ENCODE measurements around the gene FAM171A1.
"Not testable (repeated sequence)": the region's sequence is repeated elsewhere in the genome, so short reads cannot be mapped to it uniquely, and the experiment has no call there.

FAM171A1 gene

GRCh38 chr10:15399060-15399661, 28.1 kb upstream of the FAM171A1 start:
- TF ChIP-seq POLR2AphosphoS5 (IDR thresholded peaks at IDR 0.05; ENCODE audit: low read depth, low read length), result no peak
- no peak for TF ChIP-seq TAF1 (IDR thresholded peaks at IDR 0.05; ENCODE audit: low read depth, low read length)
- no peak for FAIRE-seq

GRCh38 chr10:15395935-15396334, 24.8 kb upstream of the FAM171A1 start:
- FAIRE-seq (no peak), DNase-seq (ENCODE audit: insufficient read length, low spot score) (no peak)
- TF ChIP-seq PAX5 (IDR thresholded peaks at IDR 0.05; ENCODE audit: insufficient read depth, low read length, severe bottlenecking) (no peak), SPI1 (IDR thresholded peaks at IDR 0.05; ENCODE audit: low read depth, low read length) (no peak), POLR2AphosphoS5 (IDR thresholded peaks at IDR 0.05; ENCODE audit: low read depth, low read length) (no peak), POLR2A (IDR thresholded peaks at IDR 0.05; ENCODE audit: low read depth, low read length) (no peak), TAF1 (IDR thresholded peaks at IDR 0.05; ENCODE audit: low read depth, low read length) (no peak), POU2F2 (IDR thresholded peaks at IDR 0.05; ENCODE audit: low read depth, low read length) (no peak)

More at GRCh38 chr10:15399060-15399661, 28.1 kb upstream of the FAM171A1 start:
- DNase-seq (ENCODE audit: insufficient read length, low spot score), result no peak

- FAIRE-seq (no peak), DNase-seq (ENCODE audit: insufficient read length, low spot score) (no peak)
- TF ChIP-seq PAX5 (IDR thresholded peaks at IDR 0.05; ENCODE audit: insufficient read depth, low read length, severe bottlenecking), result no peak
- no peak for TF ChIP-seq POLR2AphosphoS5 (IDR thresholded peaks at IDR 0.05; ENCODE audit: low read depth, low read length)
Observed at GRCh38 chr10:15393139-15393825, 22.2 kb upstream of the FAM171A1 start.

- no peak for DNase-seq (ENCODE audit: insufficient read length, low spot score)
- FAIRE-seq, result no peak
- no peak for TF ChIP-seq SPI1 (IDR thresholded peaks at IDR 0.05; ENCODE audit: low read depth, low read length)
- no peak for TF ChIP-seq POLR2AphosphoS5 (IDR thresholded peaks at IDR 0.05; ENCODE audit: low read depth, low read length)
- TF ChIP-seq POU2F2 (IDR thresholded peaks at IDR 0.05; ENCODE audit: low read depth, low read length), result no peak
- no peak for TF ChIP-seq TAF1 (IDR thresholded peaks at IDR 0.05; ENCODE audit: low read depth, low read length)
- TF ChIP-seq POLR2A (IDR thresholded peaks at IDR 0.05; ENCODE audit: low read depth, low read length), result no peak
- no peak for TF ChIP-seq PAX5 (IDR thresholded peaks at IDR 0.05; ENCODE audit: insufficient read depth, low read length, severe bottlenecking)
Observed at GRCh38 chr10:15391491-15391890, 20.4 kb upstream of the FAM171A1 start.

GRCh38 chr10:15388172-15388571, 17.1 kb upstream of the FAM171A1 start:
- FAIRE-seq; DNase-seq (ENCODE audit: insufficient read length, low spot score): not testable (repeated sequence)

- FAIRE-seq, result no peak
- no peak for TF ChIP-seq SPI1 (IDR thresholded peaks at IDR 0.05; ENCODE audit: low read depth, low read length)
- no peak for TF ChIP-seq PAX5 (IDR thresholded peaks at IDR 0.05; ENCODE audit: insufficient read depth, low read length, severe bottlenecking)
- TF ChIP-seq POLR2A (IDR thresholded peaks at IDR 0.05; ENCODE audit: low read depth, low read length), result no peak
- TF ChIP-seq TAF1 (IDR thresholded peaks at IDR 0.05; ENCODE audit: low read depth, low read length), result no peak
- TF ChIP-seq POLR2AphosphoS5 (IDR thresholded peaks at IDR 0.05; ENCODE audit: low read depth, low read length), result no peak
- TF ChIP-seq POU2F2 (IDR thresholded peaks at IDR 0.05; ENCODE audit: low read depth, low read length), result no peak
- DNase-seq (ENCODE audit: insufficient read length, low spot score), result no peak
Observed at GRCh38 chr10:15387021-15387420, 15.9 kb upstream of the FAM171A1 start.

- no peak for DNase-seq (ENCODE audit: insufficient read length, low spot score)
- FAIRE-seq, result no peak
Observed at GRCh38 chr10:15385552-15386455, 14.7 kb upstream of the FAM171A1 start.

GRCh38 chr10:15381420-15381819, 10.3 kb upstream of the FAM171A1 start:
- FAIRE-seq (no peak), DNase-seq (ENCODE audit: insufficient read length, low spot score) (no peak)
- TF ChIP-seq PAX5 (IDR thresholded peaks at IDR 0.05; ENCODE audit: insufficient read depth, low read length, severe bottlenecking) (no peak), SPI1 (IDR thresholded peaks at IDR 0.05; ENCODE audit: low read depth, low read length) (no peak), POU2F2 (IDR thresholded peaks at IDR 0.05; ENCODE audit: low read depth, low read length) (no peak), POLR2AphosphoS5 (IDR thresholded peaks at IDR 0.05; ENCODE audit: low read depth, low read length) (no peak), TAF1 (IDR thresholded peaks at IDR 0.05; ENCODE audit: low read depth, low read length) (no peak), POLR2A (IDR thresholded peaks at IDR 0.05; ENCODE audit: low read depth, low read length) (no peak)

More at GRCh38 chr10:15385552-15386455, 14.7 kb upstream of the FAM171A1 start:
- TF ChIP-seq POLR2A (IDR thresholded peaks at IDR 0.05; ENCODE audit: low read depth, low read length) (no peak), PAX5 (IDR thresholded peaks at IDR 0.05; ENCODE audit: insufficient read depth, low read length, severe bottlenecking) (no peak), TAF1 (IDR thresholded peaks at IDR 0.05; ENCODE audit: low read depth, low read length) (no peak), POU2F2 (IDR thresholded peaks at IDR 0.05; ENCODE audit: low read depth, low read length) (no peak), POLR2AphosphoS5 (IDR thresholded peaks at IDR 0.05; ENCODE audit: low read depth, low read length) (no peak), SPI1 (IDR thresholded peaks at IDR 0.05; ENCODE audit: low read depth, low read length) (no peak)

- TF ChIP-seq PAX5 (IDR thresholded peaks at IDR 0.05; ENCODE audit: insufficient read depth, low read length, severe bottlenecking) (no peak), TAF1 (IDR thresholded peaks at IDR 0.05; ENCODE audit: low read depth, low read length) (no peak), POLR2AphosphoS5 (IDR thresholded peaks at IDR 0.05; ENCODE audit: low read depth, low read length) (no peak), POLR2A (IDR thresholded peaks at IDR 0.05; ENCODE audit: low read depth, low read length) (no peak), SPI1 (IDR thresholded peaks at IDR 0.05; ENCODE audit: low read depth, low read length) (no peak), POU2F2 (IDR thresholded peaks at IDR 0.05; ENCODE audit: low read depth, low read length) (no peak)
- DNase-seq (ENCODE audit: insufficient read length, low spot score), result no peak
- FAIRE-seq, result no peak
Observed at GRCh38 chr10:15379078-15379477, 8.0 kb upstream of the FAM171A1 start.

All from GM12891 (cell line).